A673 (cell line): ENCODE results near the gene GFOD2.

Source experiments
- CTCF ChIP-seq: fragments of 300-800, 200-600 bp; sonication (generic); conservative IDR thresholded peaks from 2 replicates; pipeline ENCODE4 v1.5.1; 2017; ENCODE audit warnings: low read depth, mild to moderate bottlenecking, antibody characterized with exemption, low read length, moderate library complexity, mixed read lengths
- EZH2 ChIP-seq: fragments of 200-600 bp; sonication (generic); IDR thresholded peaks from 2 replicates; pipeline ENCODE4 v1.6.1; 2017; ENCODE audit warnings: borderline replicate concordance, low read depth, mild to moderate bottlenecking, mixed read lengths, antibody characterized with exemption, low read length; ENCODE audit not compliant: poor library complexity, severe bottlenecking

- TF ChIP-seq CTCF, result no peak
- no peak for TF ChIP-seq EZH2
These were observed 41.8 kb upstream of the GFOD2 start for GRCh38 chr16:67760956-67761230.
